SK-N-SH (cell line): ENCODE results near the gene DPH6. TPM values are rescaled to one million over a fixed set of nuclear protein-coding genes. Genes with fewer than 3 reads are reported as not detected.

ENCODE experiments used
- CTCF ChIA-PET: fragments of 300-600, 350-600 bp; formaldehyde crosslinking; extraction: SDS; loops from one replicate; lab custom pipeline; 2021; lab: Yijun Ruan, JAX
- POLR2A ChIA-PET: fragments of 350-600 bp; sonication (Branson Sonifier 250); formaldehyde crosslinking; extraction: SDS; loops from one replicate; lab custom pipeline; 2020; ENCODE audit warnings: antibody characterized with exemption, inconsistent platforms; lab: Yijun Ruan, JAX
- DNase-seq: peaks from one replicate; pipeline ENCODE4 v3.0.0; 2012
- H2AFZ ChIP-seq: fragments of 200-600 bp; sonication (generic); 2 replicates; pipeline ENCODE4 v1.8.1; 2016; ENCODE audit warnings: antibody characterized with exemption, mild to moderate bottlenecking, low read depth
- H3F3A ChIP-seq: fragments of 200-600 bp; sonication (generic); replicated peaks from 2 replicates; pipeline ENCODE3; 2016; ENCODE audit warnings: antibody characterized with exemption, mild to moderate bottlenecking; ENCODE audit not compliant: insufficient read depth
- H3K27ac ChIP-seq, 2 experiments: fragments of 200-500 bp in 1 of 2; fragments of 200-600 bp in 1 of 2; sonication (Bioruptor generic) in 1 of 2; sonication (generic), shearing (Covaris generic) in 1 of 2; 2 replicates each; pipeline versions ENCODE4 v1.5.1 to v1.6.1; 2014 to 2016; ENCODE audit warnings: low read depth in 2 of 2, inconsistent platforms in 1 of 2, low read length in 1 of 2, mild to moderate bottlenecking in 1 of 2, mixed read lengths in 1 of 2
- H3K27me3 ChIP-seq: fragments of 200-600 bp; sonication (generic), shearing (Covaris generic); 2 replicates; pipeline ENCODE4 v1.6.1; 2016; ENCODE audit warnings: mixed run types; ENCODE audit not compliant: insufficient read depth
- H3K36me3 ChIP-seq, 2 experiments: fragments of 200-500 bp in 1 of 2; fragments of 200-600 bp in 1 of 2; sonication (Bioruptor generic) in 1 of 2; sonication (generic) in 1 of 2; replicated peaks in 1 of 2; 2 replicates each; pipeline versions ENCODE3 to v1.5.1; 2014 to 2016; ENCODE audit warnings: low read length in 1 of 2, mild to moderate bottlenecking in 1 of 2; ENCODE audit not compliant: insufficient read depth in 2 of 2, control insufficient read depth in 1 of 2
- H3K4me1 ChIP-seq, 2 experiments: fragments of 200-500 bp in 1 of 2; fragments of 200-600 bp in 1 of 2; sonication (Bioruptor generic) in 1 of 2; sonication (generic), shearing (Covaris generic) in 1 of 2; 2 replicates each; pipeline versions ENCODE4 v1.5.1 to v1.6.1; 2014 to 2016; ENCODE audit warnings: low read depth in 1 of 2, low read length in 1 of 2, mixed run types in 1 of 2; ENCODE audit not compliant: insufficient read depth in 2 of 2, control insufficient read depth in 1 of 2
- H3K4me2 ChIP-seq: fragments of 200-600 bp; sonication (generic), shearing (Covaris generic); 2 replicates; pipeline ENCODE4 v1.6.1; 2017; ENCODE audit warnings: mixed run types
- H3K4me3 ChIP-seq, 2 experiments: fragments of 200-500 bp in 1 of 2; fragments of 200-600 bp in 1 of 2; sonication (Bioruptor generic) in 1 of 2; sonication (generic), shearing (Covaris generic) in 1 of 2; 2 replicates each; pipeline versions ENCODE4 v1.5.1 to v1.8.1; 2014 to 2016; ENCODE audit warnings: low read depth in 2 of 2, inconsistent platforms in 1 of 2, low read length in 1 of 2, mild to moderate bottlenecking in 1 of 2, mixed read lengths in 1 of 2, moderate library complexity in 1 of 2
- H3K79me2 ChIP-seq: fragments of 200-600 bp; sonication (generic); 2 replicates; pipeline ENCODE4 v1.8.1; 2017; ENCODE audit warnings: mild to moderate bottlenecking; ENCODE audit not compliant: insufficient read depth
- H3K9ac ChIP-seq: fragments of 200-600 bp; sonication (generic); 2 replicates; pipeline ENCODE4 v1.6.1; 2017; ENCODE audit warnings: mixed run types
- H3K9me2 ChIP-seq: fragments of 200-600 bp; sonication (generic); 2 replicates; pipeline ENCODE4 v1.6.1; 2017; ENCODE audit warnings: mixed run types
- H3K9me3 ChIP-seq: fragments of 200-600 bp; sonication (generic); 2 replicates; pipeline ENCODE4 v1.6.1; 2017; ENCODE audit warnings: mixed run types, mild to moderate bottlenecking, moderate library complexity
- H4K20me1 ChIP-seq: fragments of 200-600 bp; sonication (generic); 2 replicates; pipeline ENCODE4 v1.6.1; 2017; ENCODE audit warnings: mild to moderate bottlenecking, mixed run types; ENCODE audit not compliant: insufficient read depth
- CHD2 ChIP-seq: fragments of 150-350 bp; IDR thresholded peaks from 2 replicates; pipeline ENCODE4 v1.6.1; 2018; ENCODE audit warnings: low read length; ENCODE audit not compliant: partially characterized antibody
- EP300 ChIP-seq, 2 experiments: IDR thresholded peaks; 2 replicates each; pipeline versions ENCODE4 v1.4.0 to v1.6.1; 2012; ENCODE audit warnings: borderline replicate concordance in 1 of 2, low read depth in 1 of 2, low read length in 1 of 2
- FOSL2 ChIP-seq: IDR thresholded peaks from 2 replicates; pipeline ENCODE4 v1.4.0; 2012; ENCODE audit warnings: low read depth, mild to moderate bottlenecking, moderate library complexity, borderline replicate concordance
- FOXM1 ChIP-seq: IDR thresholded peaks from 2 replicates; pipeline ENCODE4 v1.4.0; 2012; ENCODE audit warnings: low read depth, mild to moderate bottlenecking
- GABPA ChIP-seq: IDR thresholded peaks from 2 replicates; pipeline ENCODE4 v1.4.0; 2012; ENCODE audit warnings: low read depth, mild to moderate bottlenecking
- IRF3 ChIP-seq: fragments of 150-350 bp; IDR thresholded peaks from 2 replicates; pipeline ENCODE4 v1.6.1; 2016; ENCODE audit warnings: mild to moderate bottlenecking, low read depth, low read length
- NFIC ChIP-seq: IDR thresholded peaks from 2 replicates; pipeline ENCODE4 v1.4.0; 2012; ENCODE audit warnings: borderline replicate concordance
- PBX3 ChIP-seq: IDR thresholded peaks from 2 replicates; pipeline ENCODE4; 2012
- RAD21 ChIP-seq: IDR thresholded peaks from 2 replicates; pipeline ENCODE4 v1.6.1; 2012; ENCODE audit warnings: mild to moderate bottlenecking, low read length
- SIN3A ChIP-seq: IDR thresholded peaks from 2 replicates; pipeline ENCODE4 v1.6.1; 2012; ENCODE audit warnings: low read depth, mild to moderate bottlenecking, low read length, moderate library complexity, borderline replicate concordance
- SMC3 ChIP-seq: IDR thresholded peaks from 2 replicates; pipeline ENCODE4 v1.6.1; 2012; ENCODE audit warnings: low read depth, low read length, improper control_type of control experiment
- TCF12 ChIP-seq: IDR thresholded peaks from 2 replicates; pipeline ENCODE4 v1.4.0; 2012
- TEAD4 ChIP-seq: IDR thresholded peaks from 2 replicates; pipeline ENCODE4 v1.4.0; 2012; ENCODE audit warnings: mild to moderate bottlenecking, borderline replicate concordance; ENCODE audit not compliant: insufficient read depth
- YY1 ChIP-seq: IDR thresholded peaks from 2 replicates; pipeline ENCODE4 v1.4.0; 2012; ENCODE audit warnings: low read depth, mild to moderate bottlenecking
- ZBTB33 ChIP-seq: IDR thresholded peaks from 2 replicates; pipeline ENCODE4 v1.4.0; 2012; ENCODE audit warnings: low read depth, borderline replicate concordance
- WGBS: methylation state at CpG from one replicate; pipeline ENCODE4 v1.1.6; 2017; ENCODE audit warnings: low lambda C conversion rate; 5-methylcytosine and 5-hydroxymethylcytosine counted together
- polyA plus RNA-seq, 3 experiments: library from polyadenylated mRNA; depleted of rRNA; stranded (reverse); fragments of >200 nt; gene quantifications; 2 replicates each; pipeline ENCODE4 v1.2.3, GENCODE V29; 2012

DPH6 gene
- polyA plus RNA-seq, 1 of the 3 experiments (the other 2 are of a cell fraction) = 15.7 TPM

GRCh38 chr15:35351059-35351458 lies 194.9 kb downstream of the DPH6 start (continued):
- TF ChIP-seq NFIC = no peak

- DNase-seq = no peak
- H3K4me2 ChIP-seq = no peak overlapping the region
- no peaks in the 10 kb centered on the region for H3K4me1 ChIP-seq
- no peaks in the 10 kb centered on the region for H4K20me1 ChIP-seq
- H3K27ac ChIP-seq = no peak overlapping the region
- H3F3A ChIP-seq = no peaks in the 10 kb centered on the region
- H3K9me2 ChIP-seq = no peaks in the 10 kb centered on the region
- CTCF ChIA-PET = no interaction called here
- H3K79me2 ChIP-seq = no peaks in the 10 kb centered on the region
- H2AFZ ChIP-seq = no peak overlapping the region
- TF ChIP-seq EP300 (IDR thresholded peaks at IDR 0.05; ENCODE audit: borderline replicate concordance in 1 of 2, low read depth in 1 of 2, low read length in 1 of 2) = no peak
- TF ChIP-seq FOSL2 = no peak
- no peak for TF ChIP-seq PBX3
- no peak for TF ChIP-seq CHD2
- TF ChIP-seq RAD21 = no peak
- no peak for TF ChIP-seq GABPA
- no peak for TF ChIP-seq SIN3A
- no peak for TF ChIP-seq IRF3
- no peak for TF ChIP-seq TCF12
- no peak for TF ChIP-seq YY1
- no peak for TF ChIP-seq TEAD4
- no peak for TF ChIP-seq FOXM1
- POLR2A ChIA-PET = no interaction called here
- no peaks in the 10 kb centered on the region for H3K27me3 ChIP-seq
- no peak overlapping the region for H3K4me3 ChIP-seq
- no peak overlapping the region for H3K9ac ChIP-seq
- 86% methylated on average over 3 of the region's 3 CpGs for WGBS
- H3K36me3 ChIP-seq = no peaks in the 10 kb centered on the region
- no peaks in the 10 kb centered on the region for H3K9me3 ChIP-seq
Observed at GRCh38 chr15:35349916-35350315, 196.0 kb downstream of the DPH6 start.

- no peak for DNase-seq
- H3K36me3 ChIP-seq = no peaks in the 10 kb centered on the region
- no peaks in the 10 kb centered on the region for H4K20me1 ChIP-seq
- H2AFZ ChIP-seq = no peak overlapping the region
- POLR2A ChIA-PET = no interaction called here
- no peak for TF ChIP-seq EP300 (IDR thresholded peaks at IDR 0.05; ENCODE audit: borderline replicate concordance in 1 of 2, low read depth in 1 of 2, low read length in 1 of 2)
- no peak for TF ChIP-seq SMC3
- TF ChIP-seq ZBTB33 = no peak
- no peak overlapping the region; a peak in 1 of 4 replicates for H3K27ac ChIP-seq
- no peaks in the 10 kb centered on the region for H3K27me3 ChIP-seq
- WGBS = 89% methylated on average over 3 of the region's 3 CpGs
- H3F3A ChIP-seq = no peaks in the 10 kb centered on the region
- no peaks in the 10 kb centered on the region for H3K79me2 ChIP-seq
- H3K9me3 ChIP-seq = no peaks in the 10 kb centered on the region
- no peak overlapping the region for H3K9ac ChIP-seq
- CTCF ChIA-PET = interaction anchor here (1.3 kb wide), 1 partner anchor 113 kb away, joined by 4 read pairs; no protein-coding TSS in a partner anchor
- peaks cover 0 to 2% of the 10 kb centered on the region in 2 experiments; a peak in 2 of 4 replicates for H3K4me1 ChIP-seq
- H3K4me2 ChIP-seq = no peak overlapping the region
- no peak overlapping the region for H3K4me3 ChIP-seq
- no peaks in the 10 kb centered on the region for H3K9me2 ChIP-seq
Observed at GRCh38 chr15:35330916-35331315, 215.0 kb downstream of the DPH6 start.
